Left lung (tissue), 10 donors: Measurements from ENCODE around the gene CLTA. TPM values are rescaled to one million over a fixed set of nuclear protein-coding genes. Genes with fewer than 3 reads are reported as not detected.

Source experiments
- ATAC-seq: fragments of 200-7000 bp; cut with Tn5 transposase; one replicate; pipeline ENCODE4 v1.9.1; 2020; ENCODE audit warnings: moderate library complexity
- DNase-seq, 4 donors: peaks; one replicate each; pipeline ENCODE4 v3.0.0-alpha.2; 2013 to 2020
- H3K27ac ChIP-seq, 2 donors: fragments of 200-600 bp; sonication (generic) in 1 of 2; one replicate each; pipeline versions ENCODE4 v1.5.0 to v1.8.0; 2020 to 2021
- H3K27me3 ChIP-seq, 2 donors: fragments of 200-600 bp; sonication (generic) in 1 of 2; one replicate each; pipeline versions ENCODE4 v1.5.0 to v1.8.0; 2020 to 2021
- H3K36me3 ChIP-seq, 2 donors: fragments of 200-600 bp; sonication (generic) in 1 of 2; one replicate each; pipeline versions ENCODE4 v1.5.0 to v1.8.0; 2020 to 2021
- H3K4me1 ChIP-seq, 2 donors: fragments of 200-600 bp; one replicate each; pipeline ENCODE4 v1.8.0; 2021
- H3K4me3 ChIP-seq, 2 donors: fragments of 200-600 bp; sonication (generic) in 1 of 2; one replicate each; pipeline versions ENCODE4 v1.5.0 to v1.8.0; 2020 to 2021; ENCODE audit warnings: mild to moderate bottlenecking in 1 of 2
- H3K9me3 ChIP-seq, 2 donors: fragments of 200-600 bp; sonication (generic) in 1 of 2; one replicate each; pipeline versions ENCODE4 v1.5.0 to v1.8.0; 2020 to 2021
- intact Hi-C, 2 donors: fragments of 100-400 bp; cut with DNase I; formaldehyde crosslinking; loops; one replicate each; pipeline versions ENCODE4 v1.11.2 to v1.14.2; 2022
- polyA plus RNA-seq, 6 donors: library from polyadenylated mRNA; unstranded; fragments of 120-200 nt; gene quantifications; one replicate each; pipeline ENCODE4 v1.2.1, GENCODE V29; 2013; ENCODE audit not compliant: insufficient read length in 6 of 6
- total RNA-seq, 2 donors: library from RNA; stranded (reverse); fragmentation: NEBNext Ultra II Directional; extraction: Animal tissue kit (Norgen Biotek cat#: 25700); gene quantifications; one replicate each; pipeline ENCODE4 v1.2.1, GENCODE V29; 2021
- TF ChIP-seq, protein P1 (sequence below), 2 donors: fragments of 200-600 bp; sonication (generic) in 1 of 2; IDR thresholded peaks; one replicate each; pipeline versions ENCODE4 v1.5.0 to v1.8.0; 2021; ENCODE audit warnings: antibody characterized with exemption in 2 of 2
- donor health status: DM: no; HTN: yes; CAD: no.
- donor health status: DM: no; HTN: no; CAD: no.

The CLTA gene
- total and polyA plus RNA-seq, 8 donors: 199 to 237 (median 219) TPM

DNA sequence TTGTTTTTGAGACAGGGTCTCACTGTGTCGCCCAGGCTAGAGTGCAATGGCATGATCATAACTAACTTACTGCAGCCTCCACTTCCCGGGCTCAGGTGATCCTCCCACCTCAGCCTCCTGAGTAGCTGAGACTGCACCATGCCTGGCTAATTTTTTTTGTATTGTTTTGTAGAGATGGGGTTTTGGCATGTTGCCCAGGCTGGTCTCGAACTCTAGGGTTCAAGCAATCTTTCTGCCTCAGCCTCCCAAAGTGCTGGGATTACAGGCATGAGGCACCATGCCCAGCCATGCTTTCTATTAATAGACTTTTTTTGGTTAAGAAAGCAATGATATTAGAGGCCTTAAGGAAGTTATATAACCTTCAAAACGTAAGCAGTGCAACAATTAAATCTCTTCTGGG is 23.3 kb downstream of the CLTA start:
- H3K9me3 ChIP-seq: no peaks in the 10 kb centered on the region
- ATAC-seq (no peak), DNase-seq (no peak)
- no peaks in the 10 kb centered on the region for H3K27me3 ChIP-seq
- TF ChIP-seq, protein P1, sequence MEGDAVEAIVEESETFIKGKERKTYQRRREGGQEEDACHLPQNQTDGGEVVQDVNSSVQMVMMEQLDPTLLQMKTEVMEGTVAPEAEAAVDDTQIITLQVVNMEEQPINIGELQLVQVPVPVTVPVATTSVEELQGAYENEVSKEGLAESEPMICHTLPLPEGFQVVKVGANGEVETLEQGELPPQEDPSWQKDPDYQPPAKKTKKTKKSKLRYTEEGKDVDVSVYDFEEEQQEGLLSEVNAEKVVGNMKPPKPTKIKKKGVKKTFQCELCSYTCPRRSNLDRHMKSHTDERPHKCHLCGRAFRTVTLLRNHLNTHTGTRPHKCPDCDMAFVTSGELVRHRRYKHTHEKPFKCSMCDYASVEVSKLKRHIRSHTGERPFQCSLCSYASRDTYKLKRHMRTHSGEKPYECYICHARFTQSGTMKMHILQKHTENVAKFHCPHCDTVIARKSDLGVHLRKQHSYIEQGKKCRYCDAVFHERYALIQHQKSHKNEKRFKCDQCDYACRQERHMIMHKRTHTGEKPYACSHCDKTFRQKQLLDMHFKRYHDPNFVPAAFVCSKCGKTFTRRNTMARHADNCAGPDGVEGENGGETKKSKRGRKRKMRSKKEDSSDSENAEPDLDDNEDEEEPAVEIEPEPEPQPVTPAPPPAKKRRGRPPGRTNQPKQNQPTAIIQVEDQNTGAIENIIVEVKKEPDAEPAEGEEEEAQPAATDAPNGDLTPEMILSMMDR (IDR thresholded peaks at IDR 0.05): no peak
- peaks cover 0 to 19% of the 10 kb centered on the region in 2 donors for H3K4me1 ChIP-seq
- H3K27ac ChIP-seq: no peak overlapping the region
- H3K4me3 ChIP-seq: no peak overlapping the region
- intact Hi-C loops: no loop called here
- H3K36me3 ChIP-seq: peaks cover 0 to 92% of the 10 kb centered on the region in 2 donors

DNA sequence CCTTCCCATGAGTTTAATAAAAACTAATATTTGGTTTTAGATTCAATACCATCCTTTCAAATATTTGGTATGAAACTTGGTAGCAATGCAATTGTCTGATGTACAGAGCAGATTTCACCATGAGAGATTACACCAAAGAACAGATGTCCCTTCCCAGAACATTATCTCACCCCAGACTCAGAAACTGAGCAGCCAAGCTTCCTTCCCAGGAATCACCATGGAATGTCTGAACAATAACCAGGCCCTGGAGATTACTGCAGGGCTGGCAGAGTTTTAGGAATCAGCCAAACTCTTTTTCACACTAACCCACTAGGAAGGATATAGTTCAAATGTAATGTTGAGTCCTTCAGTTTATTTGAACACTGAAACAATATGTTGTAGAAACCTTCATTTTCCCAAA is 23.9 kb downstream of the CLTA start:
- Histone ChIP-seq H3K27ac (peak overlapping the region in 1 of 2 donors; percentile 5), H3K9me3 (no peaks in the 10 kb centered on the region), H3K36me3 (peaks cover 0 to 92% of the 10 kb centered on the region in 2 donors), H3K4me1 (peaks cover 0 to 18% of the 10 kb centered on the region in 2 donors), H3K27me3 (no peaks in the 10 kb centered on the region), H3K4me3 (no peak overlapping the region)
- TF ChIP-seq, protein P1 (IDR thresholded peaks at IDR 0.05): no peak
- ATAC-seq (no peak), DNase-seq (no peak)
- intact Hi-C loops: no loop called here

DNA sequence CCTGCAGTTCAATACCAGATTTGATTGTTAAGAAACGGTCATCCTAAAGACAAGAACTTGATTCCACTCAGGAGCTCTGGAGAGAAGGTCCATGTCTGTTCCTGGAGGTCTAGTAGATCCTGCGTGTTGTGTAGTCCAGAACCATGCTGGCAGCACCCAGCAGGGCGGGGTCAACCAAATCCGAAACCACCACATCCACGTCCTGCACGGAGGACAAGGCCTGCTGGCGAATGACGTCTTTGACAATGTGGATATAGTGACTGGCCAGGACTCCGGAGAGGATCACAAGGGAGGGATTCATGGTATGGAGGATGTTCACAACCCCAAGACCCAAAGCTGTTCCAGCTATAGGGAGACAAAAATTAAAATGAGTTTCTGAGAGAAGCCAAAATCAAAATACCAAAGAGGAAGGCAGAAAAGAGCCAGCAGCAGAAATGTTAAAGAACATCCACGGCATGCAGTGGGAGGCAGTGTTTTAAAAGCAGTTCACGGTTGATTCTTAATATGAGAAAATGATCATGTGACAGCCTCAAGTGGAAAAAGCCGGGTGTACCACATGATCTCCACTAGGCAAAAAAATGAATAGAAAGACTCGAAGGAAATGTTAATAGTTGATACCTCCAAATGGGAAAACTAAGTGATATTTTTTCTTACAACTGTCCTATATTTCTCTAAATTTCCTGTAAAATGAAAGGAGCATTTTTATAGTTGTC is 26.7 kb downstream of the CLTA start:
- DNase-seq: no peak
- Histone ChIP-seq H3K36me3 (peaks cover 4 to 90% of the 10 kb centered on the region in 2 donors), H3K4me3 (no peak overlapping the region), H3K4me1 (peaks cover 0 to 4% of the 10 kb centered on the region in 2 donors), H3K27ac (no peak overlapping the region), H3K27me3 (no peaks in the 10 kb centered on the region), H3K9me3 (peaks cover 0 to 2% of the 10 kb centered on the region in 2 donors)
- TF ChIP-seq, protein P1 (IDR thresholded peaks at IDR 0.05): no peak
- peak; percentile 52 for ATAC-seq
- intact Hi-C loops: no loop called here

DNA sequence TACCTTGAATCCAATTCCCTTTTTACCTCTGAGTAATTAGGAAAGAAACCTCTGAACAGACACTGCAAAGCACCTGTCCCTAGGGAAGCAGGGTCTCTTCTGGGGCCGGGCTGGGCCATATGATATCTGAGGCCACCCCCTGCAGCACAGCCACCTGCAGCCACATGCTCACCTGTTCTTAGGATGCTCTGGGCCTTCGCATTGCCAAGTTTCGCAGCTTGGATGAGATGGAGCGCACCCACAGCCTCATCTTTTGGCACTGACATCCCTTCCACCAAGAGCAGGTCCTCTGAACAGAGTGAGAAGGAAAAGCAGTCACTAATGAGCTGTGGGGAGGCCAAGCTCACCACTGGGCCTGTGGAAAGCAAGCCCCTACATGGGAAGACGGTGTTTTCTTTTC is 27.3 kb downstream of the CLTA start:
- Histone ChIP-seq H3K27ac (no peak overlapping the region), H3K4me3 (no peak overlapping the region), H3K36me3 (peaks cover 4 to 90% of the 10 kb centered on the region in 2 donors), H3K4me1 (peaks cover 0 to 4% of the 10 kb centered on the region in 2 donors), H3K9me3 (peaks cover 0 to 5% of the 10 kb centered on the region in 2 donors), H3K27me3 (no peaks in the 10 kb centered on the region)
- ATAC-seq (no peak), DNase-seq (no peak)
- intact Hi-C loops: no loop called here
- TF ChIP-seq, protein P1 (IDR thresholded peaks at IDR 0.05): no peak

DNA sequence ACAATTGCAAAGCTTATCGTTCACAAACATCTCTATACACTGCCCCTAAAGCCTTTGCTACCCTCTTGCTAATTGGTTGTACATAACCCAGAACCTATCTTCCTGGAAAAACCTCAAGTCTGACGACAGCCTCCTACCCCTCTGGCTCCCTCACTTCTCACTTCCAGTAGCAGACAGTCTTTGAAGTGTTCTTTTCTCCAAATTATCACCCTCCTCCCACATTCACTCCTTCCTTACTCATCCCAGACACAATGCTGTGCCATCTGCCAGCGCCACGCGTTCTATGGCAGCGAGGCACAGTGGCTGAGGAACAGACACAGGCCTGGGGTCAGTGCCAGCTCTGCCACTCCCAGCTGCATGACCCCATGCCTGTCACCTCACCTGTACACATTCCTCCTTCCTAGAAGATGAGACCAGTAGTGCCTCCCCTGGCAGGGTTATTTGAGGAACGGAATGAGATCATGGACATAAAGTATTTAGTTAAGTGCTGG is 27.7 kb downstream of the CLTA start:
- no peak overlapping the region for H3K4me3 ChIP-seq
- intact Hi-C loops: no loop called here
- H3K4me1 ChIP-seq: peaks cover 0 to 4% of the 10 kb centered on the region in 2 donors
- H3K27me3 ChIP-seq: no peaks in the 10 kb centered on the region
- H3K27ac ChIP-seq: no peak overlapping the region
- DNase-seq (no peak), ATAC-seq (no peak)
- peaks cover 4 to 90% of the 10 kb centered on the region in 2 donors for H3K36me3 ChIP-seq
- H3K9me3 ChIP-seq: peaks cover 0 to 5% of the 10 kb centered on the region in 2 donors
- TF ChIP-seq, protein P1 (IDR thresholded peaks at IDR 0.05): no peak
